ENCODE measurements around the gene AK2. TPM values are rescaled to one million over a fixed set of nuclear protein-coding genes. Genes with fewer than 3 reads are reported as not detected.

The AK2 gene
- total and polyA plus RNA-seq, 4 donors, result 34.2 to 181 (median 115) TPM

- DNase-seq (ENCODE audit: low spot score), result no peak
- Histone ChIP-seq H3K9ac (ENCODE audit: low read depth in 1 of 2, low read length in 2 of 2) (no peak overlapping the region), H3K4me1 (ENCODE audit: control insufficient read depth in 4 of 4, insufficient read depth in 4 of 4, low read length in 3 of 4) (peaks cover 0 to 5% (median under 1%) of the 10 kb centered on the region in 4 donors), H3K9me3 (ENCODE audit: control insufficient read depth in 4 of 4, low read length in 3 of 4) (no peaks in the 10 kb centered on the region), H3K4me3 (ENCODE audit: low read depth in 1 of 3, low read length in 3 of 3) (no peak overlapping the region), H3K36me3 (ENCODE audit: control insufficient read depth in 4 of 4, insufficient read depth in 3 of 4, low read depth in 1 of 4, low read length in 3 of 4) (no peaks in the 10 kb centered on the region), H3K27ac (ENCODE audit: low read depth in 1 of 2, low read length in 2 of 2) (no peak overlapping the region), H3K27me3 (ENCODE audit: control insufficient read depth in 4 of 4, insufficient read depth in 4 of 4, low read length in 3 of 4) (no peaks in the 10 kb centered on the region)
- 90% methylated on average over 4 of the region's 4 CpGs for WGBS
- TF ChIP-seq YY1 (IDR thresholded peaks at IDR 0.05) (no peak), EGR1 (IDR thresholded peaks at IDR 0.05; ENCODE audit: low read depth in 2 of 2) (no peak), RAD21 (IDR thresholded peaks at IDR 0.05) (no peak), GABPA (IDR thresholded peaks at IDR 0.05 in 1 of 2, conservative IDR thresholded peaks at IDR 0.05 in 1 of 2) (no peak), FOXA1 (IDR thresholded peaks at IDR 0.05) (no peak), TAF1 (conservative IDR thresholded peaks at IDR 0.05) (no peak), NR2F2 (IDR thresholded peaks at IDR 0.05) (no peak), SP1 (IDR thresholded peaks at IDR 0.05) (no peak), FOXA2 (IDR thresholded peaks at IDR 0.05) (no peak), HNF4G (IDR thresholded peaks at IDR 0.05) (no peak), ZBTB33 (IDR thresholded peaks at IDR 0.05) (no peak), RXRA (IDR thresholded peaks at IDR 0.05) (no peak), JUND (IDR thresholded peaks at IDR 0.05) (no peak), HNF4A (conservative IDR thresholded peaks at IDR 0.05) (no peak)
- TF ChIP-seq, protein P1, sequence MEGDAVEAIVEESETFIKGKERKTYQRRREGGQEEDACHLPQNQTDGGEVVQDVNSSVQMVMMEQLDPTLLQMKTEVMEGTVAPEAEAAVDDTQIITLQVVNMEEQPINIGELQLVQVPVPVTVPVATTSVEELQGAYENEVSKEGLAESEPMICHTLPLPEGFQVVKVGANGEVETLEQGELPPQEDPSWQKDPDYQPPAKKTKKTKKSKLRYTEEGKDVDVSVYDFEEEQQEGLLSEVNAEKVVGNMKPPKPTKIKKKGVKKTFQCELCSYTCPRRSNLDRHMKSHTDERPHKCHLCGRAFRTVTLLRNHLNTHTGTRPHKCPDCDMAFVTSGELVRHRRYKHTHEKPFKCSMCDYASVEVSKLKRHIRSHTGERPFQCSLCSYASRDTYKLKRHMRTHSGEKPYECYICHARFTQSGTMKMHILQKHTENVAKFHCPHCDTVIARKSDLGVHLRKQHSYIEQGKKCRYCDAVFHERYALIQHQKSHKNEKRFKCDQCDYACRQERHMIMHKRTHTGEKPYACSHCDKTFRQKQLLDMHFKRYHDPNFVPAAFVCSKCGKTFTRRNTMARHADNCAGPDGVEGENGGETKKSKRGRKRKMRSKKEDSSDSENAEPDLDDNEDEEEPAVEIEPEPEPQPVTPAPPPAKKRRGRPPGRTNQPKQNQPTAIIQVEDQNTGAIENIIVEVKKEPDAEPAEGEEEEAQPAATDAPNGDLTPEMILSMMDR (IDR thresholded peaks at IDR 0.05; ENCODE audit: low read depth, low read length, missing input control), result no peak
- TF ChIP-seq, protein P2, sequence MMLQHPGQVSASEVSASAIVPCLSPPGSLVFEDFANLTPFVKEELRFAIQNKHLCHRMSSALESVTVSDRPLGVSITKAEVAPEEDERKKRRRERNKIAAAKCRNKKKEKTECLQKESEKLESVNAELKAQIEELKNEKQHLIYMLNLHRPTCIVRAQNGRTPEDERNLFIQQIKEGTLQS (IDR thresholded peaks at IDR 0.05), result no peak
- TF ChIP-seq, protein P3, sequence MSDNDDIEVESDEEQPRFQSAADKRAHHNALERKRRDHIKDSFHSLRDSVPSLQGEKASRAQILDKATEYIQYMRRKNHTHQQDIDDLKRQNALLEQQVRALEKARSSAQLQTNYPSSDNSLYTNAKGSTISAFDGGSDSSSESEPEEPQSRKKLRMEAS (IDR thresholded peaks at IDR 0.05), result no peak
- TF ChIP-seq, protein P4, sequence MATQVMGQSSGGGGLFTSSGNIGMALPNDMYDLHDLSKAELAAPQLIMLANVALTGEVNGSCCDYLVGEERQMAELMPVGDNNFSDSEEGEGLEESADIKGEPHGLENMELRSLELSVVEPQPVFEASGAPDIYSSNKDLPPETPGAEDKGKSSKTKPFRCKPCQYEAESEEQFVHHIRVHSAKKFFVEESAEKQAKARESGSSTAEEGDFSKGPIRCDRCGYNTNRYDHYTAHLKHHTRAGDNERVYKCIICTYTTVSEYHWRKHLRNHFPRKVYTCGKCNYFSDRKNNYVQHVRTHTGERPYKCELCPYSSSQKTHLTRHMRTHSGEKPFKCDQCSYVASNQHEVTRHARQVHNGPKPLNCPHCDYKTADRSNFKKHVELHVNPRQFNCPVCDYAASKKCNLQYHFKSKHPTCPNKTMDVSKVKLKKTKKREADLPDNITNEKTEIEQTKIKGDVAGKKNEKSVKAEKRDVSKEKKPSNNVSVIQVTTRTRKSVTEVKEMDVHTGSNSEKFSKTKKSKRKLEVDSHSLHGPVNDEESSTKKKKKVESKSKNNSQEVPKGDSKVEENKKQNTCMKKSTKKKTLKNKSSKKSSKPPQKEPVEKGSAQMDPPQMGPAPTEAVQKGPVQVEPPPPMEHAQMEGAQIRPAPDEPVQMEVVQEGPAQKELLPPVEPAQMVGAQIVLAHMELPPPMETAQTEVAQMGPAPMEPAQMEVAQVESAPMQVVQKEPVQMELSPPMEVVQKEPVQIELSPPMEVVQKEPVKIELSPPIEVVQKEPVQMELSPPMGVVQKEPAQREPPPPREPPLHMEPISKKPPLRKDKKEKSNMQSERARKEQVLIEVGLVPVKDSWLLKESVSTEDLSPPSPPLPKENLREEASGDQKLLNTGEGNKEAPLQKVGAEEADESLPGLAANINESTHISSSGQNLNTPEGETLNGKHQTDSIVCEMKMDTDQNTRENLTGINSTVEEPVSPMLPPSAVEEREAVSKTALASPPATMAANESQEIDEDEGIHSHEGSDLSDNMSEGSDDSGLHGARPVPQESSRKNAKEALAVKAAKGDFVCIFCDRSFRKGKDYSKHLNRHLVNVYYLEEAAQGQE (IDR thresholded peaks at IDR 0.05), result no peak
Measured at GRCh38 chr1:32984090-32984454, 52.6 kb downstream of the AK2 start.
